UCSD-AML1 (cell line): ENCODE results near the gene NIT1.
A peak's percentile ranks its signal among the peaks of the same experiment; 100 is the strongest.

Experiments
- DNase-seq: peaks from one replicate; lab custom pipeline; 2025; ENCODE audit not compliant: unreplicated experiment; lab: John Stamatoyannopoulos, UW

Gene NIT1

GRCh38 chr1:161145832-161146231 is 27.9 kb downstream of the NIT1 start:
- no peak for DNase-seq

DNA sequence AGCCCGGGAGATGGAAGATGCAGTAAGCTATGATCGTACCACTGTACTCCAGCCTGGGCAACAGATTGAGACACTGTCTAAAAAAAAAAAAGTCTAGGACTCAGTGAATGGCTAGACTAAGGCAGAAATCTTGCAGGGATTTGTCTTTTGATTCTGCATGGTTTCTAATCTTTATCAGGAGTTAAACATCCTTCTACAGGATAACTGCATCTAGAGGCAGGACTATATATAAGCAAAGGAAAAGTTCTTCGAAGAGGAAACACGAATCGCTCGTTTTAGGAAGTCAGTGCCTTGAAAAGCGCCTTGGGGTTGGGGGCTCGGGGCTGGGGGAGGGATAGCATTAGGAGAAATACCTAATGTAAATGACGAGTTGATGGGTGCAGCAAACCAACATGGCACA is 35.3 kb downstream of the NIT1 start:
- no peak for DNase-seq

GRCh38 chr1:161153682-161154337 is 35.9 kb downstream of the NIT1 start, which contains the start of gene UFC1:
UFC1 (plus strand) TSS chr1:161153978; CDS start chr1:161153998, 20 bp downstream.
- peak; percentile 82 for DNase-seq

- no peak for DNase-seq
These were observed 40.0 kb downstream of the NIT1 start for GRCh38 chr1:161157867-161158266.

GRCh38 chr1:161158316-161159010 is 40.6 kb downstream of the NIT1 start:
- no peak for DNase-seq

DNA sequence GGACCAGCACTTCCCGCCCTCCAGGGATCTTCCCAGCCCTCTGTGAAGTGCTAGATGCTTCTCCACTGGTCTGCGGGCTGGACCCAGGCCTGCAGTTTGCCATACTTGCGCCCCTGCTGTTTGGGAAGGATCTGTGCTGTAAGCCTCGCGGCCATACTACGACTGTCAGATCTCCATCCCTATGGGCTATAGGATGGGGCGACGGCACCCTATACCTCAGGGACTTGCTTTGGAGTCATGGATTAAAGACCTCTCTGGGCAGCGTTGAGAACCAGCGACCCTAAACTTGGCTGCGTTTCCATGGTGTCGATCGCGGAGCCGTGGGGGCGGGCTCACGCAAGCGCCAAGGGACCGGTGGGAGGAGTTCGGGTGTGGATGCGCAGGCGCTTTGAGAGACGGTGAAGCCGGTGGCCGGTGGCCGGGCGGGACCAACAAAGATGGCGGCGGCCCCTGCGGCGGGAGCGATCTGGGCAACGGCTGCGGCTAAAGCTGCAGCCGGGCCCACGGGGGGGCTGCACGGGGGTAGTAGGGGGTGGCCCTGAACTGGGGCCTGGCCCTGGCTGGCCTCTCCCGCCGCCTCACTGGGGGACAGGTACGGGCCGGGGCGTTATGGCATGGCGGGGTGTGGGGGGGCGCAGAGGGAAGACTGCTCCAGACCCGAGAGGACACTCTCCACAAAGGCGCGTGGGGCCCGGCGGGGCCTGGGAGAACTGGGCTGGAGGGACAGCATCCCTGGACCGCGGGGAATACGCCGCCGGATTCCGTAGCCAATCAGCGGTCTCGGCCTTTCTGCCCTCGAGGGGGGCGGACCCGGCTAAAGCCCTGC is 41.4 kb downstream of the NIT1 start, which contains the start of gene USP21:
Gene USP21, plus strand, starts transcription at position 414 of the 826 bp plus-strand sequence. CDS start 1,141 bp downstream, outside the sequence.
- DNase-seq = peak; percentile 90

DNA sequence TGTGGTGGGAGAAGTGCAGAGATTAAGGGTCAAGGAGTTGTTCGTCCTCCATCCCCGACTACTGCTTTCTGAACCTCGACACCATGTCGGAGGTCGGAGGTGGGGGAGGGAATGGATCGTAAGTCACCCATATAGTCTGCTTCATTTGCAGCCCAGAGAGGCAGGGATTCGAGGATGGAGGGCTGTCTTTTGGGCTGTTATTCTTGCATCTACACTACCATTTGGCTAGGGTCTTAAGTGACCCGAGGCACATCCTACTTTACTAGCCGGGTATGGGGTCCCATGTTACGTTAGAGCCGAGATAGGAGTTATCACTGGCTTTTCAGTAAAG is 42.0 kb downstream of the NIT1 start:
- no peak for DNase-seq

DNA sequence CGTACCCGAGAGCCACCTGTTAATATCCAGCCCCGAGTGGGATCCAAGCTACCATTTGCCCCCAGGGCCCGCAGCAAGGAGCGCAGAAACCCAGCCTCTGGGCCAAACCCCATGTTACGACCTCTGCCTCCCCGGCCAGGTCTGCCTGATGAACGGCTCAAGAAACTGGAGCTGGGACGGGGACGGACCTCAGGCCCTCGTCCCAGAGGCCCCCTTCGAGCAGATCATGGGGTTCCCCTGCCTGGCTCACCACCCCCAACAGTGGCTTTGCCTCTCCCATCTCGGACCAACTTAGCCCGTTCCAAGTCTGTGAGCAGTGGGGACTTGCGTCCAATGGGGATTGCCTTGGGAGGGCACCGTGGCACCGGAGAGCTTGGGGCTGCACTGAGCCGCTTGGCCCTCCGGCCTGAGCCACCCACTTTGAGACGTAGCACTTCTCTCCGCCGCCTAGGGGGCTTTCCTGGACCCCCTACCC is 42.8 kb downstream of the NIT1 start:
- no peak for DNase-seq

DNA sequence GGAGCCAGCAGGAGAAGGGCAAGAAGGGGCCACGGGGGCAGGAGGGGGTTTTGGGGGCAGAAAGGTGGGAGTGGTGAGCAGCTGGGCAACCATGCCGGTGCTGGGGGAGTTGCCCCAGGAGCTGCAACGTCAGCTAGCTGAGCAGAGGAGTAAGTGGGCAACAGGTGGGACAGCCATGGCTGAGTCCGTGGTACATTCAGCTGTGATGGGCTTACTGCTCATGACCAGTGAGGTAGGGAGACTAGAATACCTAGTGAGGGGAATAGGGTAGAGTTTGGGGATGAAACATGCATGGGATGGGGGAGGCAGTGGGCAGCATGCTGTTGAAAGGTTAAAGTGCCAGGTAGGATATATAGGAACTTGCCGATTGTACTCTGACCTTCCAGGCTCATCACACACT is 43.7 kb downstream of the NIT1 start:
- DNase-seq = no peak

DNA sequence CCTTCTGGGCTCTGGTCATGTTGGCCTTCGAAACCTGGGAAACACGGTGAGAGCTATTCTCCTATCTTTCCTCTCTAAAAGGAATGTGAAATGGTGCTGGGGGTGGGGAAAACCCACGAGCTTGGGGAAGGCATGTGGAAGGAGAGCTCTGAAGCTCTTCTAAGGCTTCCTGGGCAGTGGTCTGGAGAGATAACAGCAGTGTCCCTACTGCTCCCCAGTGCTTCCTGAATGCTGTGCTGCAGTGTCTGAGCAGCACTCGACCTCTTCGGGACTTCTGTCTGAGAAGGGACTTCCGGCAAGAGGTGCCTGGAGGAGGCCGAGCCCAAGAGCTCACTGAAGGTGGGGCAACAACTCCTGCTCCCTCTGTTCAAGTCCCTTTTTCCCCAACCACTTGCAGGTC is 44.1 kb downstream of the NIT1 start:
- DNase-seq = no peak

DNA sequence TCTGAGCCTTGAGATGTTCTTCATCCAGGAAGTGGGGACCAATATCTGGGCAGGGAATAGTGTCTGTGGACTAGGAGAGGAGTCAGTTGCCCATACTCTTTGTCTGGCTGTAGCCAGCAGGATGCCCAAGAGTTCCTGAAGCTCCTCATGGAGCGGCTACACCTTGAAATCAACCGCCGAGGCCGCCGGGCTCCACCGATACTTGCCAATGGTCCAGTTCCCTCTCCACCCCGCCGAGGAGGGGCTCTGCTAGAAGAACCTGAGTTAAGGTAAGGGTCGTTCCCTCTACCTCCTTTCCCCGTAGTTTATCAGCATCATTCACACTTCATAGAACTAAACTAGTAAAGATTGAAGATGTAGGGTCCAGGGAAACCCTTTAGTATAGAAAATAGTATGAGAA is 44.9 kb downstream of the NIT1 start:
- DNase-seq = no peak

GRCh38 chr1:161163793-161164192 is 45.9 kb downstream of the NIT1 start:
- no peak for DNase-seq

DNA sequence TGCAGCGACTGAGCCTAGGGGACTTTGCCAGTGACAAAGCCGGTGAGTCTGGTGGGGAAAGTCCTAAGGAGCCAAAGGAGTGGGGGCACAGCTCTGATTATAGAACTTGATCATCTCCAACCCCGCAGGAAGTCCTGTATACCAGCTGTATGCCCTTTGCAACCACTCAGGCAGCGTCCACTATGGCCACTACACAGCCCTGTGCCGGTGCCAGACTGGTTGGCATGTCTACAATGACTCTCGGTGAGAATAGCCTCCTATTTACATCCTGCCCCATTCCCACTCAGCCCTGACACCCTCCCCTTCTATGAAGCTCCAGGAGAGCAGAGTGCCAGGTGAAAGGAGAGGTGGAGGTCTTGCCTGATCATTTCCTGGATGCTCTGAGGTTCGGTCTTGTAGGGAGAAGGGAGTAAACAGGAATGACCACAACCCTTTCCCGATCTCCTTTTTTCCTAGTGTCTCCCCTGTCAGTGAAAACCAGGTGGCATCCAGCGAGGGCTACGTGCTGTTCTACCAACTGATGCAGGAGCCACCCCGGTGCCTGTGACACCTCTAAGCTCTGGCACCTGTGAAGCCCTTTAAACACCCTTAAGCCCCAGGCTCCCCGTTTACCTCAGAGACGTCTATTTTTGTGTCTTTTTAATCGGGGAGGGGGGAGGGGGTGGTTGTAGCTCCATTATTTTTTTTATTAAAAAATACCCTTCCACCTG is 47.2 kb downstream of the NIT1 start:
- no peak for DNase-seq

- DNase-seq = peak; percentile 95
These were observed 48.1 kb downstream of the NIT1 start, which contains the start of gene PPOX for GRCh38 chr1:161165742-161166668. PPOX (plus strand) TSS chr1:161166426; CDS start chr1:161166848, 422 bp downstream.

DNA sequence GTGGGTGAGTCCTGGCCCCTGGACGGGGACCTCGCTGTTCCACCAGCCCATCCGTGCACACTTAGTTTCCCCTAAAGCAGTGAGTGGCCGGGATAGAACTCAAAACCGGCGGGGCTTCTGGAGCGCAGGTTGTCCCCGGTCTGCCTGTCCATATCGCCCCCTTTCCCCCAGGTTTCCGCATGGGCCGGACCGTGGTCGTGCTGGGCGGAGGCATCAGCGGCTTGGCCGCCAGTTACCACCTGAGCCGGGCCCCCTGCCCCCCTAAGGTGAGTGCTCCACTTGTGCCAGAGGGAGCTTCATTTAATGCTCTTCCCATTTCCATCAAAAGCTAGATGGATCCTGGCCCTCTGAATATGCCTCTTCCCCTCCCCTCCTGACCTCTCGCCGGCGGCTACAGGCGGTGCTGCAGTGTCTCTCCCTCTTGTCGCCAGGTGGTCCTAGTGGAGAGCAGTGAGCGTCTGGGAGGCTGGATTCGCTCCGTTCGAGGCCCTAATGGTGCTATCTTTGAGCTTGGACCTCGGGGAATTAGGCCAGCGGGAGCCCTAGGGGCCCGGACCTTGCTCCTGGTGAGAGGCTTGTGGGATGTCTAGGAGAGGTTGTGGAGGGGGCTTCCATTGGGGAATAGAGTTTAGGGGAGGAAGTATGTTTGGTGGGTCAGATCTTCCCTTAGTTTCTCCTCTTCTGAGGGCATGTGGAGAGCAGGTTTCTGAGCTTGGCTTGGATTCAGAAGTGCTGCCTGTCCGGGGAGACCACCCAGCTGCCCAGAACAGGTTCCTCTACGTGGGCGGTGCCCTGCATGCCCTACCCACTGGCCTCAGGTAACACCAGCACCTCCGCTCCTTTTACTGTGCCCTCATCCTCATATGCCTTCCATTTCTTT is 49.0 kb downstream of the NIT1 start:
- DNase-seq = no peak

GRCh38 chr1:161168906-161169305 is 51.0 kb downstream of the NIT1 start:
- no peak for DNase-seq
